Panc1 (cell line): ENCODE results near the gene SLN. TPM values are rescaled to one million over a fixed set of nuclear protein-coding genes. Genes with fewer than 3 reads are reported as not detected.

Experiments
- ATAC-seq: fragments of 200-7000 bp; cut with Tn5 transposase; 2 replicates; pipeline ENCODE4 v1.9.1; 2020; ENCODE audit warnings: mild to moderate bottlenecking, moderate library complexity
- BruUV-seq: library from RNA; stranded (reverse); fragments of 400-500 nt; replicated peaks from 2 replicates; lab custom pipeline; 2021; lab: Mats Ljungman, UMichigan
- CTCF ChIA-PET: fragments of 300-600 bp; sonication (Branson Sonifier 250); formaldehyde crosslinking; loops from one replicate; lab custom pipeline; 2022; ENCODE audit warnings: antibody characterized with exemption; lab: Charles Lee
- POLR2A ChIA-PET: fragments of 300-600 bp; sonication (Branson Sonifier 250); formaldehyde crosslinking; loops from one replicate; lab custom pipeline; 2022; ENCODE audit warnings: antibody characterized with exemption; lab: Charles Lee
- DNase-seq: peaks from one replicate; pipeline ENCODE4 v3.0.0-alpha.2; 2010; ENCODE audit warnings: low read depth, low spot score
- H3K27ac ChIP-seq: 2 replicates; pipeline ENCODE4 v1.5.1; 2011; ENCODE audit warnings: mild to moderate bottlenecking, low read length, inconsistent platforms
- H3K27me3 ChIP-seq: fragments of 200-500 bp; sonication (Bioruptor generic); 2 replicates; pipeline ENCODE4 v1.6.0; 2014; ENCODE audit warnings: low read length, inconsistent platforms; ENCODE audit not compliant: control insufficient read depth, insufficient read depth
- H3K36me3 ChIP-seq: fragments of 200-500 bp; sonication (Bioruptor generic); 2 replicates; pipeline ENCODE4 v1.5.1; 2014; ENCODE audit warnings: inconsistent platforms, mild to moderate bottlenecking, low read length, moderate library complexity; ENCODE audit not compliant: control insufficient read depth, insufficient read depth
- H3K4me1 ChIP-seq: 2 replicates; pipeline ENCODE4 v1.5.1; 2011; ENCODE audit warnings: inconsistent platforms, mild to moderate bottlenecking, low read length, moderate library complexity; ENCODE audit not compliant: control insufficient read depth, insufficient read depth
- H3K4me3 ChIP-seq, 2 experiments: 2 replicates each; pipeline ENCODE4 v1.5.1; 2011 to 2012; ENCODE audit warnings: low read depth in 2 of 2, low read length in 2 of 2, mild to moderate bottlenecking in 2 of 2, inconsistent platforms in 1 of 2, moderate library complexity in 1 of 2
- H3K9me3 ChIP-seq: fragments of 200-500 bp; sonication (Bioruptor generic); 2 replicates; pipeline ENCODE4 v1.5.1; 2014; ENCODE audit warnings: low read depth, mild to moderate bottlenecking, inconsistent platforms, low read length, moderate library complexity; ENCODE audit not compliant: control insufficient read depth, insufficient read depth
- CTCF ChIP-seq: fragments of 450-650 bp; IDR thresholded peaks from 2 replicates; pipeline ENCODE4 v1.5.1; 2017; ENCODE audit warnings: mild to moderate bottlenecking
- POLR2AphosphoS5 ChIP-seq: IDR thresholded peaks from 2 replicates; pipeline ENCODE4 v1.6.1; 2012; ENCODE audit warnings: mild to moderate bottlenecking, low read depth, low read length, moderate library complexity
- REST ChIP-seq, 2 experiments: IDR thresholded peaks; 2 replicates each; pipeline ENCODE4 v1.6.1; 2011 to 2012; ENCODE audit warnings: low read depth in 2 of 2, control low read depth in 1 of 2, low read length in 1 of 2, mild to moderate bottlenecking in 1 of 2, moderate library complexity in 1 of 2; ENCODE audit not compliant: insufficient read depth in 1 of 2
- SIN3A ChIP-seq: IDR thresholded peaks from 2 replicates; pipeline ENCODE4 v1.6.1; 2012; ENCODE audit warnings: low read depth, mild to moderate bottlenecking, low read length, moderate library complexity, borderline replicate concordance; ENCODE audit not compliant: insufficient read depth
- TCF7L2 ChIP-seq: IDR thresholded peaks from 2 replicates; pipeline ENCODE4 v1.6.1; 2011; ENCODE audit warnings: mild to moderate bottlenecking, low read depth, low read length, inconsistent platforms
- in situ Hi-C: cut with HindIII; loops from 2 replicates; pipeline ENCODE4 v1.10.0; 2016; ENCODE audit warnings: low sequenced_read_pairs, low pct_unique_long_range_greater_than_20kb
- intact Hi-C: fragments of 100-400 bp; cut with micrococcal nuclease; formaldehyde crosslinking; loops from one replicate; pipeline ENCODE4 v1.10.0; 2022; ENCODE audit not compliant: unreplicated experiment
- total RNA-seq: library from RNA; stranded (reverse); gene quantifications from one replicate; pipeline ENCODE4 v1.2.1, GENCODE V29; 2021; ENCODE audit not compliant: unreplicated experiment

Gene SLN
- total RNA-seq, 1 experiment from 2014 or later, result not detected

- intact Hi-C loops, result no loop called here
- ATAC-seq (no peak), DNase-seq (no peak)
- H3K4me3 ChIP-seq, result no peak overlapping the region
- H3K27ac ChIP-seq, result no peak overlapping the region
- H3K36me3 ChIP-seq, result no peaks in the 10 kb centered on the region
- TF ChIP-seq REST (IDR thresholded peaks at IDR 0.05; ENCODE audit: insufficient read depth in 1 of 2, low read depth in 2 of 2, low read length in 1 of 2) (no peak), SIN3A (no peak), TCF7L2 (no peak), POLR2AphosphoS5 (no peak)
- in situ Hi-C loops, result no loop called here
- ChIA-PET CTCF (no interaction called here), POLR2A (no interaction called here)
- H3K4me1 ChIP-seq, result no peaks in the 10 kb centered on the region
- H3K9me3 ChIP-seq, result no peaks in the 10 kb centered on the region
- no TSS peak for BruUV-seq
- H3K27me3 ChIP-seq, result no peaks in the 10 kb centered on the region
Measured at GRCh38 chr11:107733518-107733917, 21.7 kb upstream of the SLN start.

- BruUV-seq, result no TSS peak
- Histone ChIP-seq H3K27me3 (no peaks in the 10 kb centered on the region), H3K4me3 (no peak overlapping the region), H3K9me3 (no peaks in the 10 kb centered on the region), H3K27ac (no peak overlapping the region), H3K36me3 (no peaks in the 10 kb centered on the region), H3K4me1 (no peaks in the 10 kb centered on the region)
- POLR2A ChIA-PET, result no interaction called here
- ATAC-seq, result no peak
- TF ChIP-seq CTCF (no peak), TCF7L2 (no peak), POLR2AphosphoS5 (no peak), REST (IDR thresholded peaks at IDR 0.05; ENCODE audit: insufficient read depth in 1 of 2, low read depth in 2 of 2, low read length in 1 of 2) (no peak), SIN3A (no peak)
- CTCF ChIA-PET, result no interaction called here
- in situ Hi-C loops, result no loop called here
- no peak for DNase-seq
- intact Hi-C loops, result no loop called here
Measured at GRCh38 chr11:107732689-107733051, 20.8 kb upstream of the SLN start.
